HG03575 (cell line): Measurements from ENCODE around the gene EIF4E3.

ENCODE experiments used
- ATAC-seq: cut with Tn5 transposase; IDR thresholded peaks from one replicate; pipeline ENCODE4 v1.9.1; 2021; ENCODE audit not compliant: unreplicated experiment, insufficient number of reproducible peaks, low FRiP score; ENCODE audit errors: extremely low read depth

EIF4E3 gene

GRCh38 chr3:71695000-71695482 is 30.2 kb downstream of the EIF4E3 start:
- ATAC-seq, result no peak

- no peak for ATAC-seq
Observed at GRCh38 chr3:71694358-71694999, 30.7 kb downstream of the EIF4E3 start.

GRCh38 chr3:71693641-71694040 is 31.6 kb downstream of the EIF4E3 start:
- no peak for ATAC-seq

GRCh38 chr3:71692139-71692538 is 33.1 kb downstream of the EIF4E3 start:
- ATAC-seq, result no peak

- ATAC-seq, result no peak
Observed at GRCh38 chr3:71690341-71690841, 34.8 kb downstream of the EIF4E3 start.

- no peak for ATAC-seq
Observed at GRCh38 chr3:71689291-71689690, 35.9 kb downstream of the EIF4E3 start.

GRCh38 chr3:71688121-71688520 is 37.1 kb downstream of the EIF4E3 start:
- no peak for ATAC-seq

GRCh38 chr3:71685686-71686085 is 39.5 kb downstream of the EIF4E3 start:
- no peak for ATAC-seq

- no peak for ATAC-seq
Observed at GRCh38 chr3:71684757-71685386, 40.3 kb downstream of the EIF4E3 start.

- ATAC-seq, result no peak
Observed at GRCh38 chr3:71684046-71684756, 41.0 kb downstream of the EIF4E3 start.

- no peak for ATAC-seq
Observed at GRCh38 chr3:71681224-71681668, 44.0 kb downstream of the EIF4E3 start.

GRCh38 chr3:71680603-71681002 is 44.6 kb downstream of the EIF4E3 start:
- ATAC-seq, result no peak

- ATAC-seq, result no peak
Observed at GRCh38 chr3:71676931-71677330, 48.3 kb downstream of the EIF4E3 start.

- ATAC-seq, result no peak
Observed at GRCh38 chr3:71673486-71673885, 51.7 kb downstream of the EIF4E3 start.

GRCh38 chr3:71672807-71673206 is 52.4 kb downstream of the EIF4E3 start:
- no peak for ATAC-seq

- no peak for ATAC-seq
Observed at GRCh38 chr3:71672340-71672739, 52.9 kb downstream of the EIF4E3 start.

- ATAC-seq, result no peak
Observed at GRCh38 chr3:71671216-71671845, 53.9 kb downstream of the EIF4E3 start.

GRCh38 chr3:71662568-71662967 is 62.6 kb downstream of the EIF4E3 start:
- ATAC-seq, result no peak

- ATAC-seq, result no peak
Observed at GRCh38 chr3:71662056-71662455, 63.1 kb downstream of the EIF4E3 start.
